HG03196 (cell line): Measurements from ENCODE around the gene ABCA2.
A peak's percentile ranks its signal among the peaks of the same experiment; 100 is the strongest.

Source experiments
- ATAC-seq: cut with Tn5 transposase; IDR thresholded peaks from one replicate; pipeline ENCODE4 v1.9.1; 2021; ENCODE audit not compliant: unreplicated experiment

The ABCA2 gene, protein sequence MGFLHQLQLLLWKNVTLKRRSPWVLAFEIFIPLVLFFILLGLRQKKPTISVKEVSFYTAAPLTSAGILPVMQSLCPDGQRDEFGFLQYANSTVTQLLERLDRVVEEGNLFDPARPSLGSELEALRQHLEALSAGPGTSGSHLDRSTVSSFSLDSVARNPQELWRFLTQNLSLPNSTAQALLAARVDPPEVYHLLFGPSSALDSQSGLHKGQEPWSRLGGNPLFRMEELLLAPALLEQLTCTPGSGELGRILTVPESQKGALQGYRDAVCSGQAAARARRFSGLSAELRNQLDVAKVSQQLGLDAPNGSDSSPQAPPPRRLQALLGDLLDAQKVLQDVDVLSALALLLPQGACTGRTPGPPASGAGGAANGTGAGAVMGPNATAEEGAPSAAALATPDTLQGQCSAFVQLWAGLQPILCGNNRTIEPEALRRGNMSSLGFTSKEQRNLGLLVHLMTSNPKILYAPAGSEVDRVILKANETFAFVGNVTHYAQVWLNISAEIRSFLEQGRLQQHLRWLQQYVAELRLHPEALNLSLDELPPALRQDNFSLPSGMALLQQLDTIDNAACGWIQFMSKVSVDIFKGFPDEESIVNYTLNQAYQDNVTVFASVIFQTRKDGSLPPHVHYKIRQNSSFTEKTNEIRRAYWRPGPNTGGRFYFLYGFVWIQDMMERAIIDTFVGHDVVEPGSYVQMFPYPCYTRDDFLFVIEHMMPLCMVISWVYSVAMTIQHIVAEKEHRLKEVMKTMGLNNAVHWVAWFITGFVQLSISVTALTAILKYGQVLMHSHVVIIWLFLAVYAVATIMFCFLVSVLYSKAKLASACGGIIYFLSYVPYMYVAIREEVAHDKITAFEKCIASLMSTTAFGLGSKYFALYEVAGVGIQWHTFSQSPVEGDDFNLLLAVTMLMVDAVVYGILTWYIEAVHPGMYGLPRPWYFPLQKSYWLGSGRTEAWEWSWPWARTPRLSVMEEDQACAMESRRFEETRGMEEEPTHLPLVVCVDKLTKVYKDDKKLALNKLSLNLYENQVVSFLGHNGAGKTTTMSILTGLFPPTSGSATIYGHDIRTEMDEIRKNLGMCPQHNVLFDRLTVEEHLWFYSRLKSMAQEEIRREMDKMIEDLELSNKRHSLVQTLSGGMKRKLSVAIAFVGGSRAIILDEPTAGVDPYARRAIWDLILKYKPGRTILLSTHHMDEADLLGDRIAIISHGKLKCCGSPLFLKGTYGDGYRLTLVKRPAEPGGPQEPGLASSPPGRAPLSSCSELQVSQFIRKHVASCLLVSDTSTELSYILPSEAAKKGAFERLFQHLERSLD (N-terminal part only)

DNA sequence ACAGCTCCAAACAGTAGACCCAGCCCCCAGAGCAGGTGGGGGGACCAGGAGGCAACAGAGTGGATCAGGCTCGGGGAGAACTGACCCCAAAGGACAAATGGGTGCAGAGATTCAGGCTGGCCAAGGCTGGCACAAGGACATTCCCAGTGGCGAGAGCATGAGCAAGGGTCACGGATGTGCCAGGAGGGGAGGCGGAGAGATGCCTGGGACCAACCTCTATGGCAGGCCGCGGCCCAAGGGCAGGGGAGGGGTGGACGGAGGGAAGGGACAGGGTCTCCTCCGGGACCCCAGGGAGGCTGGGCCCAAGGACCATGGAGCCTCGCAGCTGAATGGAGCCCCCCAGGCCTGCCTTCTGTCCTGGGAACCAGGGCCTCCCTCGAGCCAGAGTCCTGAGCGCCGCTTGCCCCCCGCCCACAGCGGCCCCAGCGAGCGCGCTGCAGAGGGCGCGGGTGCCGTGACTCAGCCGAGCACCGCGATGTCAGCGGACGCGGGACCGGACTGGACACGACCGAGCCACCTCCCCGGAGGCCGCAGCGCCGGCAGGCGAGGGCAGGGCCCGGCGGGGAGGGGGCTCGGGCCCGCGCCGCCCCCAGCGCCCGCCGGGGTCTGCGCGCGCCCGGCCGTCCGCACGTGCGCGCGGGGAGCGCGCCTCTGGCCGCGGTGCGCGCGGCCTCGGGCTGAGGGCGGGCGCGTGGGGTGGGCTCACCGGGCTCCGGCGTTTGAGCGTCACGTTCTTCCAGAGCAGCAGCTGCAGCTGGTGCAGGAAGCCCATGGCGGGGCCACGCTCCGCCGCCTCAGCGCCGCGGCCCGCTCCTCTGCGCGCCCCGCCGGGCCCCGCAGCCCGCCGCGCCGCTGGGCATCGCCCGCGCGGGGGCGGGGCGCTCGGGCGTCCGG, at the start of gene ABCA2:
ABCA2 (minus strand) TSS at position 869 of the 894 bp plus-strand sequence; CDS start at position 772, 97 bp downstream.
- ATAC-seq, result no peak

- peak; percentile 43 for ATAC-seq
Measured at GRCh38 chr9:137077010-137077747, 49.1 kb upstream of the ABCA2 start, which contains the start of gene UAP1L1. UAP1L1 (plus strand) TSS chr9:137077517; CDS start chr9:137077533, 16 bp downstream.

DNA sequence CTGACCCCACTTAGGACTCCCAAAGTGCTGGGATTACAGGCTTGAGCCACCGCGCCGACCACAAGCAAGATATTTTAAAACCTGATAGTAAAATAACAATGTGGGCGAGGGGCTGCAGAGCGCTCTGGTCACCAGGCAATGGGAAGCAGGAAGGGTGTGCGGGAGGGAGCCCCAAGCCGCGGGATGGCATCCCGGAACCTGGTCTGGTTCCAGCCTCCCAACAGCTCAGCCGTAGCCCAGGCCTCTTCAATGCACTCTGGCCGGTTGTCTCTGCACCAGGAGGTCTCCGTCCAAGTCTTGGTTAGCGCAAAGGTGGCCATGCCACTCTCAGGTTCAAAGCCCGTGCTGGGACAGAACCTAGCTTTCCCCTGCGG, 48.6 kb upstream of the ABCA2 start:
- ATAC-seq, result no peak

- no peak for ATAC-seq
Measured at GRCh38 chr9:137075275-137075775, 47.3 kb upstream of the ABCA2 start.

GRCh38 chr9:137074657-137075274, 46.7 kb upstream of the ABCA2 start:
- ATAC-seq, result no peak

DNA sequence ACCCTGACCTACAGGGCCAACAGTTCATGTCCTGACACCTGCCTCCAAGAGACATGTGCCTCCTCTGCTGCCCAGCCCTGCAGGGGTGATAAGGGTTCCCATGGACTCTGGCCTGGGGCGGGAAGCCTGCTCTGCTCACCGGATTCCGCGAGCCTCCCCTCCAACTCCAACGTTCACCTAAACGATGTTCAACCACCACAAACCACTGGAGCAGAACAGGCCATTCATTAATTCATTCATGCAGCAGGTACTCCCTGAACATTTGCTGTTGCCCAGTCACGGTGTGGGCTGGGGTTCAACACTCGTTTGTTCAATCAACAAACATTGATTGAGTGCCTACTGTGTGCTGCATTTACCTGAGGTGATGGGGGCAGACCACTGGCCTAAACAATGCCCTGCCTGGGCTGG, 46.0 kb upstream of the ABCA2 start:
- no peak for ATAC-seq

- ATAC-seq, result no peak
Measured at GRCh38 chr9:137071282-137071681, 43.2 kb upstream of the ABCA2 start.

- ATAC-seq, result peak; percentile 9
Measured at GRCh38 chr9:137070906-137071275, 42.9 kb upstream of the ABCA2 start.

- peak; percentile 61 for ATAC-seq
Measured at GRCh38 chr9:137070201-137070905, 42.3 kb upstream of the ABCA2 start, which contains the start of gene SAPCD2. SAPCD2 (minus strand) TSS chr9:137070557; CDS start chr9:137070460, 97 bp downstream.

GRCh38 chr9:137069508-137070091, 41.6 kb upstream of the ABCA2 start:
- no peak for ATAC-seq

DNA sequence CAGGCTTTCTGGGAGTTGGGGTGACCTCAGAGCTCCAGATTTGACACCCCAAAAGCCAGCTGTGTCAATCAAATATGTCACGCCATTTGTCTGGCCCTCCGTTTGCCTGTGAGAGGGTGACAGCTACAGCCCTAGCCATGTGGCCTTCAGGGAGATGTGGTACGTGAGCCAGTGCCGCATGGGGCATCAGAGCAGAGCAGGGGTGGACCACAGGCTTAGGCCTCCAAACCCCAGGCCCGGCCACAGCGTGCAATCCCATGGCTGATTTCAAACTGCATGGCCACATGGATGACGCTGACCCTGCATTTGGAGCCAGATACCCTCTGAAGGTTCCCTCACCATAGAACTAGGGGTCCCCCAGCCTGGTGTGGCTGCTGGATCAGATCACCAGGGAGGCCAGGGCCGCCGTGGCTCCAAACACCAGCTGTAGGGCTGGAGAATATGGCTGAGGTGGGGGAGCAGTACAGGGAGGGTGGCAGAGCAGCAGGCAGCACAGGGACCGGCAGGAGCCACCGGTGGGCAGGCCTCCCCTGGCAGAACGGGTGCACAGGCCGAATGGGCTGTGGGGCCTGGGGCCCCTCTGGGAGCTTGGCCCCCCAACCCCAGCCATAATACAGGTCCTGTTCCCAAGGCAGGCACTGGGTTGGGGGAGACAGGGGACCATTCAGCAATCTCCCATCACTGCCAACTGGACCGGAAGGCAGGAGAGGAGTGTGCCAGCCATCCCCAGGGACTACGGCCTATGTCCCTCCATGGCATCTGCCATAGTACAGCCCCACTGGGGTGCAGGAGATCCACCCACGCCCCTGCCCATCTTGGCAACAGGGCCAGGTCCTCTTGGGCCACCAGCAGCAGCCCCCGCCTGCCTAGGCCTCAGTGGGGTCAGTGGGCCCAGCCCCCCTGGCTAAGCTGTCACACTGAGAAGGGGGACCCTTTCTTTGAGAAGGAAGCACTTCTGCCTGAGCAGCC, 40.8 kb upstream of the ABCA2 start:
- no peak for ATAC-seq

DNA sequence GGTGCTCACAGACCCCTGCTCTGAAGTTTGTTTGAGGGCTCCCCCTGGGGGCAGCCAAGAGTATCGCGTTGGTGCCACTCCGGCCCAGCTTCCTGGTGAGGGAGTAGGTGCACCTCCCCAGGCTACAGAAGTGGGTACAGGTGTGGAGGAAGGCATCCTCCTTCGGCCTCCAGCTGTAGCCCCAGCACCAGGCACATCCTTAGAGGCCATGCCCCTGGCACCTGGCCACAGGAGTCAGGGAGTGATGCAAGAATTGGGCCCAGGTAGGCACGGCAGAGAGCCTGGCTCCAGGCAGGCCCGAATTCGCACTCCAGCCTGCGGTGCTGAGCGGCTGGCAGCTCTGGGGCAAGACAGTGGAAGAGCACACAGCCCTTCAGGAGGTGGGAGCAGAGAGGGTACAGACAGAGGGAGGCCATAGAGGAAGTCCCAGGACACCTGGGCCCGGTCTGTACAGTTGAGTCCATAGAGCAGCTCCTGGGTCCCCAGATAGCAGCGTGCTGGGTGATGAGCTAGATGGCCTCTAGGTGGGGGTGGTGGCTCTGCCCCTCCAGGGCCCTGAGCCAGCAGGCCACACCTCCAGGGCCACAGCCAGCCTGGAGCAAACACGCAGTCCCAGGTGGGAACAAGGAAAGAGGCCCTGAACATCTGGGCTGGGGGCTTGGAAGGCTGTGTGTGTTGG, 40.0 kb upstream of the ABCA2 start:
- ATAC-seq, result no peak

GRCh38 chr9:137066096-137066861, 38.2 kb upstream of the ABCA2 start:
- ATAC-seq, result no peak

- no peak for ATAC-seq
Measured at GRCh38 chr9:137065336-137065967, 37.4 kb upstream of the ABCA2 start.

DNA sequence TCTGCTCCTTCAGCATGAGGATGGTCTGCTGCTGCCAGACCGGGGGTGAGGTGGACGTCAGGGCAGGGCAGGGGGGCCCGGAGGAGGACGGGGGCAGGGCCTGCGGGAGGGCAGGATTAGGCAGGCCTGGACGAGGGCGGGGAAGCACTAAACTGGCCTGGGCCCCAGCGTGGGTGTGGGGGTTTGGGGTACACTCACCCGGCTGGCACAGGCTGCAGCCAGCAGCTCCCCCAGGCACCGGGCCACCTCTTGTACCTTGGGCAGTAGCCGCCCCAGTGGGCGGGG, 36.8 kb upstream of the ABCA2 start:
- ATAC-seq, result no peak
